Kidney epithelial cell (primary cell): ENCODE data around the gene CEP76. TPM values are rescaled to one million over a fixed set of nuclear protein-coding genes. Genes with fewer than 3 reads are reported as not detected.
"Not testable (repeated sequence)": the region's sequence is repeated elsewhere in the genome, so short reads cannot be mapped to it uniquely, and the experiment has no call there.

Experiments used
- DNase-seq: peaks from one replicate; pipeline ENCODE4 v3.0.0-alpha.2; 2010; ENCODE audit warnings: low read depth
- H3K27me3 ChIP-seq: 2 replicates; pipeline ENCODE4 v1.6.0; 2011; ENCODE audit warnings: low read length; ENCODE audit not compliant: control insufficient read depth, insufficient read depth
- H3K36me3 ChIP-seq: 2 replicates; pipeline ENCODE4 v1.5.1; 2011; ENCODE audit warnings: low read length; ENCODE audit not compliant: control insufficient read depth, insufficient read depth
- H3K4me3 ChIP-seq: 2 replicates; pipeline ENCODE4 v1.5.1; 2011; ENCODE audit warnings: low read depth, mild to moderate bottlenecking, control low read depth, low read length
- total RNA-seq: library from RNA; depleted of rRNA; stranded (reverse); fragments of >200 nt; gene quantifications from 2 replicates; pipeline ENCODE4 v1.2.3, GENCODE V29; 2015
- TF ChIP-seq, protein P1 (sequence below): IDR thresholded peaks from 2 replicates; pipeline ENCODE4 v1.5.1; 2011; ENCODE audit warnings: mild to moderate bottlenecking, moderate library complexity, low read length, control low read depth, inconsistent platforms; ENCODE audit not compliant: insufficient read depth, poor library complexity, severe bottlenecking

Gene CEP76
- total RNA-seq, 1 donor from 2014 or later = 7.6 TPM

DNA sequence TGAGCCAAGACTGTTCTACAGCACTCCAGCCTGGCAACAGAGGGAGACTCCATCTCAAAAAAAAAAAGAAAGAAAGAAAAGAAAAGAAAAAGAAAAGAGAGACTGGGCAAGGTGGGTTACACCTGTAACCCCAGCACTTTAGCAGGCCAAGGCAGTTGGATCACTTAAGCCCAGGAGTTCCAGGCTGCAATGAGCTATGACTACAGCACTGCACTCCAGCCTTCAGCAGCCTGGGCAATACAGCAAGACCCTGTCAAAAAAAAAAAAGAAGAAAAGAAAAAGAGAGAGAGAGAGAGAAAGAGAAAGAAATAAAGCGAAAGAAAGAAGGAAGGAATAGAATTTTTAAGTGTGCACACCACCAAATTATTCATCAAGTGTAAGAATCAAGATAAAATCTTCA lies 47.6 kb downstream of the CEP76 start:
- no peaks in the 10 kb centered on the region for H3K36me3 ChIP-seq
- H3K4me3 ChIP-seq = no peak overlapping the region
- DNase-seq = no peak
- no peaks in the 10 kb centered on the region for H3K27me3 ChIP-seq
- TF ChIP-seq, protein P1, sequence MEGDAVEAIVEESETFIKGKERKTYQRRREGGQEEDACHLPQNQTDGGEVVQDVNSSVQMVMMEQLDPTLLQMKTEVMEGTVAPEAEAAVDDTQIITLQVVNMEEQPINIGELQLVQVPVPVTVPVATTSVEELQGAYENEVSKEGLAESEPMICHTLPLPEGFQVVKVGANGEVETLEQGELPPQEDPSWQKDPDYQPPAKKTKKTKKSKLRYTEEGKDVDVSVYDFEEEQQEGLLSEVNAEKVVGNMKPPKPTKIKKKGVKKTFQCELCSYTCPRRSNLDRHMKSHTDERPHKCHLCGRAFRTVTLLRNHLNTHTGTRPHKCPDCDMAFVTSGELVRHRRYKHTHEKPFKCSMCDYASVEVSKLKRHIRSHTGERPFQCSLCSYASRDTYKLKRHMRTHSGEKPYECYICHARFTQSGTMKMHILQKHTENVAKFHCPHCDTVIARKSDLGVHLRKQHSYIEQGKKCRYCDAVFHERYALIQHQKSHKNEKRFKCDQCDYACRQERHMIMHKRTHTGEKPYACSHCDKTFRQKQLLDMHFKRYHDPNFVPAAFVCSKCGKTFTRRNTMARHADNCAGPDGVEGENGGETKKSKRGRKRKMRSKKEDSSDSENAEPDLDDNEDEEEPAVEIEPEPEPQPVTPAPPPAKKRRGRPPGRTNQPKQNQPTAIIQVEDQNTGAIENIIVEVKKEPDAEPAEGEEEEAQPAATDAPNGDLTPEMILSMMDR = no peak

DNA sequence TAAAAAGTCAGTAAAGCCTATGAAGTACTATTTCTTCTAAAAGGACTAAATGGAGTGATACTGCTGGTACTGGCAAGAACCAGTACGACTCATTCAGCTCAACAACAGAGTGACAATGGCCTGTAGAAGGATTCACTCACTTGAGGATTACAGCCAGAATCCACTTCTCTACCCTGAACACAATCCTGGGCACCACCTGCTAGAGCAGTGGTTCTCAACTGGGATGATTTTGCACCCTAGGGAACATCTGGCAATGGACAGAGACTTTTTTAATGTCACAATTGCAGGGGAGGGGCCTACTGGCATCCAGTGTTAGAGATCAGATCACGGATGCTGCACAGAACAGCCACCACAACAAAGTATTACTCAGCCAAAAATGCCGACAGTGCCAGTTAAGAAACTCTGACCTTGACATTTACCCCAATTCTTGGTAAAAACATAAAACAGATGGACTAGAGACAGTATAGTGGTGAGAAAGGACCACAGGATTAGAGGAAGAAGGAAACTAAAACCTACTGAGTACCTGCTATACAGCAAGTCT lies 49.6 kb downstream of the CEP76 start:
- no peak for DNase-seq
- H3K27me3 ChIP-seq = no peaks in the 10 kb centered on the region
- TF ChIP-seq, protein P1 = no peak

DNA sequence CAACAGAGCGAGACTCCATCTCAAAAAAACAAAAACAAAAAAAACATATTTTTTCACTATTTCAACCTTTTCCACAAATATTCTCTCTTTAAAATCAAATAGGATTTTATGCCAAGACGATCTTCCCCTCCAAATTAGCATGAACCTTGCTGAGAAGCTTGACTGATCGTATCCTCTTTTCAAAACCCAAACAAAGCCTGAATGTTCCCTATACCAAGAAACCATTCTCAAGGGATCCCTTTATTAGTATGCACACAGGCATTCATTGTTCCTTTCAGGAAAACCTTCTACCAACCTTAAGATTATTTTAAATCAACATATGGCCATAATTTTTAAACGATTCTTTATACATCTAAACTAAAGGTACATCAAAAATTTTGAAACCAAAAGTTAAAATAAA lies 50.9 kb downstream of the CEP76 start:
- no peak for DNase-seq
- Histone ChIP-seq H3K4me3 (no peak overlapping the region), H3K36me3 (no peaks in the 10 kb centered on the region), H3K27me3 (no peaks in the 10 kb centered on the region)
- TF ChIP-seq, protein P1 = no peak

More for the DNA sequence above, 49.6 kb downstream of the CEP76 start:
- H3K36me3 ChIP-seq = no peaks in the 10 kb centered on the region
- no peak overlapping the region for H3K4me3 ChIP-seq

DNA sequence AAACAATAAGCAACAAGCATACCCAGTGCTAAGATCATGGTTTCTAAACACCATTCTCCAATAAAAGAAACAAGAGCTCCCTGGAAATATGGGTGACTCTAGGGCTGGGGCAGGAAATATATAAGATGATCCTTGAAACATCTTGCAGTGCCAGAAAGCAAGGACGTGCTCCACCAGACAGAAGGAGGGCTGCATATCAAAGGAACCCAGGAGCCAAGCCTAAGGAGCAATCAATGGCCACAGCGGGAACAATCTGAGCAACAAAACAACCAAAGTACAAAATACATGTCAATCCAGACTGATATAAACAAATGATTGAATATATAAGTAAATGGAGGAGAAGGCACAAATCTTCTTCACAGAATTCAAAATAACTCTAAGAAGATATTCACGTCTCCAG lies 54.8 kb downstream of the CEP76 start:
- TF ChIP-seq, protein P1 = no peak
- Histone ChIP-seq H3K36me3 (no peaks in the 10 kb centered on the region), H3K4me3 (no peak overlapping the region), H3K27me3 (no peaks in the 10 kb centered on the region)
- no peak for DNase-seq

DNA sequence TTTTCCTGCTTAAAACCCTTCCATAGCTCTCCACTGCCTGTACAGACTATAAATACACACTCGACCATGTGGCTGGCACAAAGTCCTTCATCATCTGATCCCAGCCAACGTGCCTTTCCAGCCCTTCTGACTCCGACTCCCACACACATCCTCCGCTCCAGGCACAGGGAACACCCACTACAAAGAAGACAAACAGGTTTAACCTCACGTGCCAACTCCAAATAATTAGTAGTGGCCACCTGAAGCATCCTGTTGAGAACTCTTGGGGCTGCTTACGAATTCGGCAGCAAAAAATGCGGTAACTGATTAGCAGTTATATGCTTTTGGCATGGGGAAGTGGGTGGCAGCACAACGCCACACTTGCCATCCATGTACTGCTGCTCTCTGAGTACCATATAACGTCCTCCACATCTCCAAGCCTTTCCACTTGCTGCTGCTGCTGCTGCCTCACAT lies 56.7 kb downstream of the CEP76 start:
- Histone ChIP-seq H3K36me3 (no peaks in the 10 kb centered on the region), H3K4me3 (no peak overlapping the region), H3K27me3 (no peaks in the 10 kb centered on the region)
- TF ChIP-seq, protein P1 = no peak
- DNase-seq = no peak

DNA sequence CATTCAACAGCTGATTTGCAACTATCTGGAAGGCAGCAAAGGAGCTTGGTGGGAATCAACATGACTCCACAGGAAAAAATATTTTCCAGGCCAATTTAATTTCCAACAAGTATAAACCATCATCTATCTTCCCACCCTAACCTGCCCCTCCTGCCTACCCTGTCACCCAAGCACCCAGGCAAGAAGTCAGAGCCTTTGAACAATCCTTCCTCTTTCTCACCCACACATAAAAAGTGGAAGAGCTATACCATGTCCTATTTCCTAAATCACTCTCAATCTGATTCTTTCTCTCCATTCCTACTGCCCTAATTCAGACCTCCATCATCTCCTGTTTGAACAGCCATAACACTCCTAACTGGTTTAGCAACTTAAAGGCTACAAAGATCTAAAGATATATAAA lies 57.3 kb downstream of the CEP76 start:
- Histone ChIP-seq H3K36me3 (no peaks in the 10 kb centered on the region), H3K4me3 (no peak overlapping the region), H3K27me3 (no peaks in the 10 kb centered on the region)
- DNase-seq = no peak
- TF ChIP-seq, protein P1 = no peak

DNA sequence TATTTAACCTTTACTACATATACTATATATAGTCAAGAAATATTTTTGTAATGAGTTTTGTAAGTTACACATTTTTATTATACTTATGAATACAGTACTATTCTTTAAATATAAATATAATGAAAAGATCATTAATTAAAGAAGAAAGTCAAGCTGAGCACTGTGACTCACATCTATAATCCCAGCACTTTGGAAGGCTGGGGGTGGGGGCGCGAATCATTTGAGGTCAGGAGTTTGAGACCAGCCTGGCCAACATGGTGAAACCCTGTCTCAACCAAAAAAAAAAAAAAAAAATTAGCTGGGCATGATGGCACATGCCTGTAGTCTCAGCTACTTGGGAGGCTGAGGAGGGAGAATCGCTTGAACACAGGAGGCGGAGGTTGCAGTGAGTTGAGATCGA lies 58.8 kb downstream of the CEP76 start:
- not testable (repeated sequence) for H3K36me3 ChIP-seq, H3K27me3 ChIP-seq, DNase-seq, H3K4me3 ChIP-seq
